ENCODE results near the gene POLR2E.
A peak's percentile ranks its signal among the peaks of the same experiment; 100 is the strongest.

The POLR2E gene

DNA sequence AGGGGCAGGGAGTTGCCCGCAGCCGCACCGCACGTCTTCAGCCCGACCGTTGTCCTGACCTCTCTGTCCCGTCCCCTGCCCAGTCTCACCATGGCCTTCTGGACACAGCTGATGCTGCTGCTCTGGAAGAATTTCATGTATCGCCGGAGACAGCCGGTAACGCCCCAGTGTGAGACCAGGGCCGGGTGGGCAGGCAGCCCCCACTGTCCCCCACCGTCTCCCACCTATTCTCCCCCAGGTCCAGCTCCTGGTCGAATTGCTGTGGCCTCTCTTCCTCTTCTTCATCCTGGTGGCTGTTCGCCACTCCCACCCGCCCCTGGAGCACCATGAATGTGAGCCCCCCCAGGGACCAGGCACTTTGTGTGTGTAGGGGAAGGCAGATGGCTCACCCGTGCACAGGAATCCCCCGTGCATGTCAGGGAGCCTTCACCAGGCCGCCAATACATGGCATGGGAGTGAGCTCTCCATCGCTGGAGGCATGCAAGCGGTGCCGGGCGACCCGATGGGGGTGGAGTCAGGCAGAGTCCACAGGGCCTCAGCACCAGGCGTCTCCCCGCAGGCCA, 53.8 kb downstream of the POLR2E start:
- TF ChIP-seq REST (IDR thresholded peaks at IDR 0.05; ENCODE audit: insufficient read depth in 1 of 2, low read depth in 2 of 2, low read length in 2 of 2), result no peak
- TF ChIP-seq TAF1 (IDR thresholded peaks at IDR 0.05; ENCODE audit: borderline replicate concordance, insufficient read depth, low read length), result no peak
- no peak for TF ChIP-seq FOXP2 (optimal IDR thresholded peaks at IDR 0.05; ENCODE audit: borderline replicate concordance, extremely low read depth, extremely low read length, insufficient read depth)
- TF ChIP-seq SIN3A (IDR thresholded peaks at IDR 0.05; ENCODE audit: borderline replicate concordance, insufficient read depth, low read length), result no peak
- TF ChIP-seq POLR2AphosphoS5 (IDR thresholded peaks at IDR 0.05; ENCODE audit: low read depth, low read length), result no peak

- no peak for TF ChIP-seq POLR2AphosphoS5 (IDR thresholded peaks at IDR 0.05; ENCODE audit: low read depth, low read length)
- TF ChIP-seq FOXP2 (optimal IDR thresholded peaks at IDR 0.05; ENCODE audit: borderline replicate concordance, extremely low read depth, extremely low read length, insufficient read depth), result no peak
- no peak for TF ChIP-seq REST (IDR thresholded peaks at IDR 0.05; ENCODE audit: insufficient read depth in 1 of 2, low read depth in 2 of 2, low read length in 2 of 2)
- TF ChIP-seq SIN3A (IDR thresholded peaks at IDR 0.05; ENCODE audit: borderline replicate concordance, insufficient read depth, low read length), result no peak
- TF ChIP-seq TAF1 (IDR thresholded peaks at IDR 0.05; ENCODE audit: borderline replicate concordance, insufficient read depth, low read length), result no peak
These were observed 54.5 kb downstream of the POLR2E start for GRCh38 chr19:1040476-1041271.

DNA sequence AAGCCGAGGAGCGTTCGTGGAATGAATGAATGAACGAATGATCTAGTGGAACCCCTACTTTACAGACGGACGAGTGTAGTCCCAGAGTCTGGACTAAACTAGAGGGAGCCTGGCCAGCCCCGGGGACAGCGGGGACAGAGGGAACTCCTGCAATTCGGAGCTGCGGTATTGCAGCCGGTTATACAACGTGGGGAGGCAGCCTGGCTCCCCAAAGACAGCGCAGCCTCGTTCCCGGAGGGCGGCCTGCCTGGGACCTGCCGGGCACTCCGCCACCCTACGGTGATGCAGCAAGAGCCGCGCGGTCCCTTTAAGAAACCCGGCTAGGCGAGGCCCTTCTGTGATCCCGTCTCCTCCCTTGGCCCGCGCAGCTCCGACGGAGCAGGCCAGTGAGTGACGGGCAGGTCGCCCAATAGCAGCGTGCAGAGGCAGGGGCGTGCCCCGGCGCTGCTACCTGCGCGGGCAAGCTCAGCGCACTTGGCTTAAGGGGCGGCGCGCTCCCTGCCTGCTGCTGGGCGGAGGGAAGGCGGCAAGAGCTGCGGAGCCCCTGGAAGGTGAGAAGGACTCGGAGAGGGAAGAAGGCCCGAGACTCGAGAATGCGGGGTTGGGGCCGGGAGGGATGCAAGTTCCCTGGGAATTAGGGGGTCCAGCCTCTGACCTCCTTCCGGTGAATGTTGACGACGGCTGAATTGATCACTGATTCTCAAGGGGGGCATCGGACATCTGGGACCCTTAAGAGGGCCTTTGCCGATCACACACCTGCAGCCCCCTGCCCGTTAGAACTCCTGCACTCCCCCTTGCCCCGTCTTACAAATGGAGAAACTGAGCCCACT, 55.3 kb downstream of the POLR2E start, which contains the start of gene ABCA7:
TSS of gene ABCA7 (plus strand) at position 462 of the 830 bp plus-strand sequence. CDS start 1,255 bp downstream, outside the sequence.
- TF ChIP-seq SIN3A (IDR thresholded peaks at IDR 0.05; ENCODE audit: borderline replicate concordance, insufficient read depth, low read length), result no peak; the same call in 1 of the 2 replicates
- no peak for TF ChIP-seq TAF1 (IDR thresholded peaks at IDR 0.05; ENCODE audit: borderline replicate concordance, insufficient read depth, low read length)
- TF ChIP-seq FOXP2 (optimal IDR thresholded peaks at IDR 0.05; ENCODE audit: borderline replicate concordance, extremely low read depth, extremely low read length, insufficient read depth), result peak; percentile 56
- peak in 1 of 2 experiments; percentile 12; a peak in 1 of 4 replicates for TF ChIP-seq REST (IDR thresholded peaks at IDR 0.05; ENCODE audit: insufficient read depth in 1 of 2, low read depth in 2 of 2, low read length in 2 of 2)

DNA sequence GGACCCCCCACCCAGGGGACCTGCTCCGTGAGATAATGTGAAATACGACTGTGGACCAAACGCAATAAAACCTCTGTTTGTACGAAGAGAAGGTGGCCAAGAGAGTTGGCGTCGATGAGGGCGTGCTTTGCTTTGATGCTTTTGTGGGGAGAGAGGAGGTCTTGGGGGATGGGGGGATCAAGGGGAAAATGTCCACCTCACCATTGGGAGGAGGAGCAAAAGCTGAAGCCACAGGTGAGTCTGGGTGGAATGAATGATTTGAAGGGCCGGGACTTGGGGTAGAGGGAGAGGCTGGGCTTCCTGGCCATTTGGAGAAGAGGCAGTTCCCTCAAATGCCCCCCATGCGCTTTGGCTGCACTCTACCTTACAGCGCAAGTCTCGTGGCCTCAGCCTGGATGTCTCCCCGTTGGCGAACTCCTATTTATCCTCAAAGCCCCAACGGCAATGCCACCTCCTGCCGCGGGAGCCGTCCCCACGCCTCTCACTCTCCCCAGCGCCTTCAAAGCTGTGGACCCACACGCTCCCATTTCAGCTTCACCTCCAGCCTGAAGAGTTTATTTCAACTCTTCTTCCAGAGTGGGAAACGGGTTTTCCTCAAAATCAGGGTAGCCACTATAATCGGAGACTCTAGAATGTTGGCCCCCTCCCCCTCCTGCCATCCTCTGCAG, 56.1 kb downstream of the POLR2E start:
- no peak for TF ChIP-seq TAF1 (IDR thresholded peaks at IDR 0.05; ENCODE audit: borderline replicate concordance, insufficient read depth, low read length)
- no peak for TF ChIP-seq FOXP2 (optimal IDR thresholded peaks at IDR 0.05; ENCODE audit: borderline replicate concordance, extremely low read depth, extremely low read length, insufficient read depth)
- TF ChIP-seq REST (IDR thresholded peaks at IDR 0.05; ENCODE audit: insufficient read depth in 1 of 2, low read depth in 2 of 2, low read length in 2 of 2), result no peak
